HG03097 (cell line): Measurements from ENCODE around the gene CCDC6.

Source experiments
- ATAC-seq: cut with Tn5 transposase; IDR thresholded peaks from one replicate; pipeline ENCODE4 v1.9.1; 2021; ENCODE audit not compliant: unreplicated experiment, low FRiP score

CCDC6 gene

DNA sequence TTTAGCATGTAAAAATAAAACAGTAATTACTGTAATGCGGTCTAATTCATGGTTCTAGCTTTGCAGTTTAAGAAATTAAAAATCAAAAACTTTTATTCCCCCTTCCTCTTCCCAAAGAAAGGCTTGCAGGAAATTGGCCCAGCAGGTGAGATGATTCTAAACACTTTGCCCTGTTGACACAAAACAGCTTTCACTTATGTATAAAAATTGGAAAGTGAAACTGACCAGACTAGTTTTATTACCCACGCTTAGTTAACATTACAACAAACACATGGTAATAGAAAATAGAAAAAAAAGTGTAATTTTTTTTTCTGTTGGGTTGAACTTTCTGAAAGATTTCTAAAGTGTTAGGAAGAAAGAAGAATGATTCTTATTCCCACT, 1.2 kb upstream of the CCDC6 start:
- no peak for ATAC-seq

DNA sequence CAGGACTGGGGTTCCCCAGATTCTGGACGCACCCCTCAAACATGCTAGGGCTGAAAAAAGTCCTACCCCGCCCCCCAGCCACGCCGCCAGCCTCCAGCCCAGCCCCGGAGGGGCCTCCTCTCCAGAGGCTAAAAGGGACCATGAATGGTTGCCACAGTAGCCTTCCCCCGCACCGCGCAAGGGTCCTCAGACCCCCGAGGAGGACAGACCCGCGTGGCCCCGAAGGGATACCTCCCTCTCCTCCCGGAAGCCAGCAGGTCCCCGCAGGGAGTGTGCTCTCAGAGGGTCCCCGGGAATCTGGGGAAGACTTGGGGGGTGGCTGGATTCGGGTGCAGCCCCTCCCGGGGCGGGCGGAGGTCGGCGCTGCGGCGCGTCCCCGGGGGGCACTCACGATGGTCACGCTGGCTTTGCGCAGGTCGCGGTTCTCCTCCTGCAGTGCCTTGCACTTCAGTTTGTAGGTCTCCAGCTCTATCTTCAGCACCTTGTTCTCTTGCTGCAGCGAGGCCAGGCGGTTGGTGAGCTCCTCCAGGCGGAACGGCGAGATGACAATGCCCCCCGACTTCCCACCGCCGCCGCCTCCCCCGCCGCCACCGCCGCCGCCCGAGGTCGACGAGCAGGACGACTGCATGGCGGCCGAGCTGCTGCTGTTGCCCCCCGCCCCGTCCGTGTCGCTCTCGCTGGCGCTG, 482 bp downstream of the CCDC6 start:
- ATAC-seq: peak; percentile 0

DNA sequence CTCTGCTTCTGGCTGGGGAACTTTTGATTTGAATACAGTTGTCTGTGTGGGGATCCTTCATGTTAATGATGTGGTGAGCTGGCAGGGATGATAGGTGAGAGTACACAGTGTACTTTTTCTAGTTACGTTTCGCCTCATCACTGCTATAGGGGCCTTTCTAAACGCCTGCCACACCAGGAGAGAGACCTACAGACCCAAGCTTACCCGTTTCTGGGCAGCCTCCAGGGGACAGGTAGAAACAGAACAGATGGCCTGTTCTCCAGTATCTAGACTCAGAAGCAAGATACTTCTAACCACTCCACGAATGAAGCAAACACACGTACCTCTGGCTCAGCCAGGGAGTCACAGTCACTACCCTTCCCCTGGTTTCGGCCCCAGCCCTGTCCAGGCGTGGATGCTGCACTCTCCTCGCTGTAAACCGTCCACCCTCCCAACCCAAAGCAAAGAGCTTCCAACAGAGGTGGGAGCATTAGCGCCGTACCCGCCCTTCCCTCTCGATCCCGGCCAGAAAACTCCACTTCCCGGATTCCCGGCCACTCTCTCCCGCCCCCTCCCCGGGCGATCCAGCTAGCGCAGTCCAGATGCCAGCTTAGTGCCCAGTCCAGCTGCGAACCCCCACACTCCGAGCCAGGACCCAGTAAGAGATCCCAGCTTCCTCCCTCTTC, 1.2 kb downstream of the CCDC6 start:
- ATAC-seq: peak; percentile 32

DNA sequence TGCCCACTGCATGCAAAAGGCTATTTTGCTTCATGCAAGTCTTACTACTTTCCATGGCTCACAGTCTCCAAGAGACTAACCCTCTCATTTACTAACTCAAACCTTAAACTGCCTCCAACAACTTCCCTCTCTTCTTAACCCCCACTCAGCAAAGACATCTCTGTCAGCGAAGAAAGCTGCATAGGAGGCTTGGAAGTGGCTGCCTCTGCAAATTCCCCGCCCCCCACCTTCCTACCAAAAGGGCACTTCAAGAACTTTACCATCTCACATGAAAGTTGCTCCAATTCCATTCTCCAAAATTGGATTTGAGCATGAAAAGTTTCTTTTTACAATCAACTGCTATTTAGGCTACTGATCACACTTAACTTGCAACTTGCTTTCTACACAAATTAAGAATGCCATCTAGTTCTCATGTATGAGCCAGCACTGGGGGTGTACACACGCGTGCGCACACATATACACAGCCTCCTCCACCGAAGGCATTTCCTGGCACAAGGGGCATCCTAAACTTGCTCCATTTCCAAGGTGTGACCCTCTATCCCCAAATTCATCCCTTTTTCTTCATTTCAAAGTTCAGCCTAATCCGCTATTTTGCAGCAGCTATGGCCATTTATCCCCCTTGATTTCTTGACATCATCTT, 1.8 kb downstream of the CCDC6 start:
- no peak for ATAC-seq

DNA sequence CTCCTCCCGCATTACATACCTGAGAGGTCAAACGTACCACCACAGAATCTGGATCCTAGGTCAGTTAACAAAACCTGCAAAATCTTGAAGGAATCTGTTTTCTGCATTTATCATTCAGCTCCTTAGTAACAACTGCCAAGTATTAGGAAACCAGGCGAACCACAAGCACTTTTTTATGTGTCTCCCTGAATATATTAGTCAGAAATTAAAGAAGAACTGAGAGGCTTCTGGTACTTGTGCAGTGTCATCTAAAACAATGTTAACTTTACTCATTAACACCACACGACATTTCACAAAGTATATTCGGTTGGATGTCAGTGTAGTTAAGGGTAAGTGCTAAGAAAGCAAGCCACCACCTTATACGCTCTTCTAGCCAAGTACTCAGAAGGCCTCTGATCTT, 2.5 kb downstream of the CCDC6 start:
- ATAC-seq: no peak

DNA sequence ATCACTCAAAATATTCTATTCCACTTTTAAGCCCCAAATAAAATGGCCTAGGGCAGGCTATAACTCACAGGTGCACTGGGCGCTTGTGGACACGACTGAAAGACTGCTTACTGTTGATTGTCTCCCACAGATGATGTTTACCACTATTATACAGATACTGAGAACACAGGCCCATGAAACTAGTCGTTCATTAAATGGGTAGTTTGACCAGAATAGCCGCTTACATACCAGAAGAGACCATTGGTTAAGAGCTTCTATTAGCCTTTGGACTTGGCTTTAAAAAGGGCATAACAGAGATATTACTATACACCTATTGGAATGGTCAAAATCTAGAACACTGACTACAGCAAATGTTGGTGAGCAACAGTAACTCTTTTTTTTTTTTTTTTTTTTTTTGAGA, 4.3 kb downstream of the CCDC6 start:
- ATAC-seq: no peak

DNA sequence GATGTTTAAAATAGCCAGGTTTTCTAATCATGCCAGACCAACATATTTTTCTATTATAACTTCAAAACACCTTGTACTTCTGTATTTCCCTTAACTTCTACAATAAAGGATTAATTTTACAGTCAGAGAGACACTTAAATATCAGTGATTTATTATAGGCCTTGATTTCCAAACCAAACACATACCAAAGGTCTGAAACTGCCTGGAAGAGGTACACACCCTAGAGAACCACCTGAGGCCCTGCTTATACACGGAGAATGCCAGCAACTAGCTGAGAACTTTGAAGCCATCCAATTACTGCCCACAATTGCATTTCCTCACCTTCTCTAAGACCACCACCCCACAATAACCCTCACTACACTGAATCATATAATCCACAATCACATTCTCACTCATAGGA, 4.9 kb downstream of the CCDC6 start:
- ATAC-seq: no peak

DNA sequence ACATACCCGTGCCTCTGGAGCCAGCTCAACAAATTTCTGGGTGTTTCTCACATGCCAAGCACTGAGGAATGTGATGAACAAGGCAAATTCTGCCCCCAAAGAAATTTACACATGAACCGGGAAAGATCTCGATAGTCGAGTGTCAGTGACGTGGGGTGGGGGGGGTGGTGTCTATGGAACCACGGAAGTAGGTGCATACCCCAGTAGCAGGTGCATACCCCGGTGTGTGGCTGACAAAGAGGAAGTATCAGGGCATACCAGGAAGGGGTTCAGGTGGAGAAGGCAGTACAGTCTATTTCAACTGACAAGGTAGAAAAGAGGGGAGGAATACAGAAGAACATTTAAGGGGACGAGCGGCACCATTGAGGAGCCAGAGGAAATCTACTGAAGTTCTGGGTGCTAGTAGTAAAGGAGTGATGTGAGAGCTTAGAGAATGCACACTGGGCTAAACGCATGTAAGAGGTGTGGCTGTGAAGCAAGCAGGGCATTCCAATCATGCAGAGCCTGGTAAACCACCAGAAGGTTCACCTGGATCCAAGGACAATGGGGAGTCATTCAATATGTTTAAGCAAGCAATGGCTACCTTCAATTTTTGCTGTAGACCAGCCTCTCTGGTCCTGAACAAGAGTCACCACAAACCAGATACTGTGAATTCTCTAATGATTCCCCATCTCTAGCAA, 6.2 kb downstream of the CCDC6 start:
- ATAC-seq: no peak

DNA sequence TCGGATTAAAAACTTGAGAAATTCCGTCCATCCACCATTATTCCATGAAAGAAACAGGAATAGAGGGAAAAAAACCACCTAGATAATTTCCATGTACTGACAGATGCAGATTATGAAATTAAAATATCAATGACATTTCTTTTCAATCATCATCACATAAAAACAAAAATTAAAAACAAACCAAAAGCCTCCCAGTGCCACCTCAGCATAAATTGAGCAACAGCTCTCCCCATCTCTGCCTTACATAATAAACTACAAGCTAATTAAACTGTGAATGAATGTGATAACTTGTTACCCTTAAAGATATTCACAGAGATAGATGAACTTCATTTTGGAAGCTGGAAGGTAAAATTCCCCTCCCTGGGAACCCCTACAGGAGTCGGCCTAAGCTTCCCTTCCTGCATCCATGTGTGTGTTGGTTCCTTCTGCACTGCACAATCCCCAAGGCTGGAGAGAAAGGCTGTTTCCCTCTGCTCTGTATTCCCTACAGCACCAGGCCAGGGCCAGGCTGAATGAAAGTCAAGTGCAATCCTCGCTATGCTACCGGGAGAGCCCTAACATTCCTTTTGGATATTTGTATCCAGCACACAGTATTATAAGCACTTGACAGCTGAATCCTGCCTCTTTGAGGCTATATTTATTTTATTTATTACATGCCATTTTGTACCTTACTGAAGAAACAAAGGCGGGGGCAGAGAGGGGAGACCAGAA, 8.1 kb downstream of the CCDC6 start:
- ATAC-seq: no peak

DNA sequence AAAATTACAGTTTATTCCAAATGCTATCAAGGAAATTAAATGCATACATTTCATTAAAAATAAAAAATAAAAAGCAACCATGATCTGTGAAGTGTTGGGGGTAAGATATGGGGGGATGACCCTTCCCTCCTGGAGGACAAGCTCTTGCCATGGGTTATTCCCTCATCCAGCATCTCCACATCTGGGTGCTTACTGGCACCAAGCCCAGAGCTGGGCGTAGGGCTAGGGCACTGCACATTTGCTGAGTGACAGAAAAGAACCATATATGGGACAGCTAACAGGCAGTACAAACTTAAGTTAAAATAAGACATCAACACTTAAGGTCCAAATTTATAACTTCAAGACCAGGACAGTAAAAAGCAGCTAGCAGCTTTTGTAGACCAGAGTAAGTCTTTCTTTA, 10.2 kb downstream of the CCDC6 start:
- ATAC-seq: no peak

DNA sequence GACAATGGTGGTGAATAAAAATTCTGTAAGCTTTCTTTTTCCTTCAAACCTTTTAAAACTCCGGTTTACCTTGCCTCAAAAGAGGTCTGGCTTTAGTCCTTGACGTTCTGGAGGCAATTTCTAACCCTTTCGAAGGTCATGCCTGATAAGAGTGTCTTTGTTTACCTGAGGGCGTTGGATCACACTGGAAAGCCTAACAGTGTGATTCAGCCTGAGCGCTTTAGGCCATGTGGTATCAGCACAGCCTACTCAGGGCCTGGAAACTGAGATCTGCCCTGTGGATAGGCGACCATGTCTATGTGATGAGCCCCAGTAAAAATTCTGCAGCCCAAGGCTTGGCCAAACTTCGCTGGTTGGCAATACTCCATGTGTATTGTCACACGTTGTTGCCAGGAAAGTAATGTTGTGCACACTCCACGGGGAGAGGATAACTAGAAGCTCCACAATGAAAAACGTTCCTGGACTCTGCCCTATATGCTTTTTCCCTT, 10.7 kb downstream of the CCDC6 start:
- no peak for ATAC-seq

DNA sequence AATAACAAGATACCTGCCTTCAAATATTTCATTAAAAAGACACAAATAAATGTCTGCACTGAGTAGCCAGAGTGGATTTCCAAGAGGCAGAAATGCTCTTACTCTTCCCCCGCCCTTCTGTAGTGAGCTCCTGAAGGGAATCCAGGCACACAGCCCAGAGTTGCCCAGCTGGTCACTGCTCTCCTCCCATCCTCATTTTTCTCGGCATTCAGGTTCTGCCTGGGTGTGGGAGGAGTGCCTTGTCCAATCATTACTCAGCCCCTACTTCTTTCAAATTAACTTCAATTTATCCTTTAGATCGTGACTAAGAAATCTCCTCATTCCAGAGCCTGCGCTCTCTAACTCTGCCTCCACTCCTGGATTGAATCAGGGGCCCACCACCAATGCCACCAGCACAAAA, 12.2 kb downstream of the CCDC6 start:
- no peak for ATAC-seq

DNA sequence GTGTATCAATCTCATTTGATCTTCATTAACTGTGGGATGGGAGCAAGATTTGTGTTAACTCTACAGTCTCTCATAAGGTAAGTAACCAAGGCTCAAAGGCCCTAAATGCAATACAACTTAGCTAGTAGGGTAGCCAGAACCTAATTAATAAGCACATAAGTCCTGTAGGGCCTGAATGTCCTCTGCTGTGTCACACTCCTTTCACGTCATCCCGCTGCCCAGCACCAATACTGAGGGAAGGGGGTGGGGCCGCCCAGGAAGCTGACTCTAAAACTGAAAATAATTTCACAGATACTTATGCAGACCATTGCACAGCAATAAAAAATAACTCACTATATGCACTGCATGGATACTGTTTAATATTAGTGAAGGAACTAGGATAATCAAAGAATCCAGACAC, 13.7 kb downstream of the CCDC6 start:
- no peak for ATAC-seq

DNA sequence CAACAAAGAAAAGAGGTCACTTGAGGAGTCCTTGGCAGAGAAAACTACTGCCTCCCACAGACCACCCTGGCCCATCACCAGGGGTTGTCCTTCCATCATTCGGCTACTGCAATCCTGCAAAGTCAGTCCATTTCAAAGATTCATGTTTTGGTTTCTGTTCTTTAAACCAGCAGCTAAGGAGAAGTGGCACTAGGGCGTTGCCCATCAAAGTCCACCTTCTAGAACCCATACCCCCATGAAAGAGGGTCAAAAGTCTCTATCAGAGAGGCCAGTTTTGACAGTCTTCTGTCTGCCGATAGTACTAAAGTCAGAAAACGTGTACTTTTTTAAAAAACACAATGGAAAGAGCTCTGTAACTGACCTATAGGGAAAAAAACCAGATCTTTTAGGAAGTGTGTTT, 14.4 kb downstream of the CCDC6 start:
- no peak for ATAC-seq

DNA sequence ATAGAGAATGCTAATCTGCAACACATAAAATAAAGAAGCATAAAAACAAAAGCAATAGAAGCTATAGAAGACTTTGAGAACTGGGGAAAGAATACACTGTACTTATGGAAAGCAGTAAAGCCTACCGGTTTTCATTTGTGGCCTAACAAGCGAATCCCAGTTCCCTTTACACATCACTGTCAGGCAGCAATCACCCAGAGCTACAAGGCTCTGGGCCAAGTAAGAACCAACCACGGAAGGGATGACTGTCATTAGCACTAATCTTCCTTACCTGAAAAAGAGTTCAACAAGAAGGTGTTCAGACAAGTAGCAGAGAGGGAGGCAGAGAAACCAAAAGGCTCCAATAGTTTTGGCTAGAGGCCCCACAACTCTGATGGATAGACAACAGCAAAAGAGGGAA, 15.0 kb downstream of the CCDC6 start:
- ATAC-seq: no peak

DNA sequence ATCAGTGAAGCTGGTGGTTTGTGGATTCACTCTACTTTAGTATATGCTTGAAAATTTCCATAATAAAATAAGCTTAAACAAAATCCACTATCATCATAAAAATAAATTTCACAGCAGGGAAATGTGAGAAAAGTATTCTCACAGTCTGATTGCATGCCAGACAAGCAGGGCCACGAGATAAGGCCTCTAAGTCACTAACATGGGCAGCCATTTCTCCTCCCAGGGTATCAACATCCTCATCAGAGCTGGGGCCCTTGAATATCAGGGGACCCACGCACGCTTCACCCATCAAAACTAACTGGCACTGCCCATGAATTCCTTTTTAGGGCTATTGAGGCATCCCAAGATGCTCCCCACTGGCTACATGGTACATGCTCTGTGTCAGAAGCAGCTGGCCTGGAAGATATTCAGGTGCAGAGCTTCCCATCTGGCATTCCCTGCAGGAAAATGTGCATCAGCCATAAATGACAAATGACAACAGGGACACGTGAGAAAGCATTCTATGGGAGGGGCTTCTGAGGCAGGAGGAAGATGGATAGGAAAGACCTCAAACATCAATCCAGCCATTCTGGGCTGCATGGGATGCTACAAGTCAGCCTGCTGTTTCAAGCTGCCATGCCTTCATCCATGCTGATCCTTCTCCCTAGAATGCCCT, 17.4 kb downstream of the CCDC6 start:
- ATAC-seq: no peak

DNA sequence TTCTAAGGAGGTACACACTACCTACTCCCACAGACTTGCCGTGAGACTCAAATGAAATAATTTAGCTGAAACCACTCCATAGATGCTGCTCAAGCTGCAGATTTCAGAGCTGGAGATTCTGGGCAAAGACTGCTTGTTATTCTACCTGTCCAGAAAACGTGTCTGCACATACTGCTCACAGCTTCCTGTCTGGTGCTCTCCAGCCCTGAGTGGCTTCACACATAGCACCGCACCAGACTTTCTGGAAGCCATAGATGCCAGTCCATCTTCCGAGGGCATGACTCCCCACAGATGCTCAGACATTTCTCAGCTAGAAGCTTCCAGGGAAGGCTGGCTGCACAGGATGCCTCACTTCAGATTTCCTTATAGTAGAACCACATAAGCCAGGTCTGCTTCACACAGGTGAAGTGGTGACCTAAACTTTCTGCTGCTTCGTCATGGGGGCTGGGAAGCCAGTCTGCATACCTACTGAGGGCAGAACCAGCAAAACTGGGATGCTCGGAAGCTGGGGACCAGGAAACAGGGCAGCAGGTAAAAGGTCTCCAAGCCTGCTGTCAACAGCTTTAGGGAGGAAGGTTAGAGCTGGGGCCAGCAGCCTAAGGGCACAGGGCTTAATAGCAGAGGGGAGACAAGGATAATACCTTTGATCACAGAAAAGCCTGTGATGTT, 18.2 kb downstream of the CCDC6 start:
- no peak for ATAC-seq

DNA sequence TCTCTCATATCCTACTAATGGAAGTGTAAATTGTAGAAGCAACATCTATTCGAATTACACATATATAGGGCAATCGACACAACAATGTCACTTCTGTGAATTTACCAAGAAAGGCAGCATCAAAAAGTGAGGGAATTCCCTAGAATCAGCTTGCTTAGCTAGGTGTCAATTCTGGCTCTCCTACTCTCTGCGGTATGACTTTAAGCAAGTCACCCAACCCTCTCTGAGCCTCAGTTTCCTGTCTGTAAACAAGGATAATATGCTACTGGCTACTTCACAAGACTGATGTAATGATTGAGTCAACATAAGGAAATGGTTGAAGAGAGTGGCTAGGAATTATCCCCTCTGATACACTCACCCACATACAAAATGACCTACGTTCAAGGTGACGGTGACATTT, 19.4 kb downstream of the CCDC6 start:
- ATAC-seq: no peak

DNA sequence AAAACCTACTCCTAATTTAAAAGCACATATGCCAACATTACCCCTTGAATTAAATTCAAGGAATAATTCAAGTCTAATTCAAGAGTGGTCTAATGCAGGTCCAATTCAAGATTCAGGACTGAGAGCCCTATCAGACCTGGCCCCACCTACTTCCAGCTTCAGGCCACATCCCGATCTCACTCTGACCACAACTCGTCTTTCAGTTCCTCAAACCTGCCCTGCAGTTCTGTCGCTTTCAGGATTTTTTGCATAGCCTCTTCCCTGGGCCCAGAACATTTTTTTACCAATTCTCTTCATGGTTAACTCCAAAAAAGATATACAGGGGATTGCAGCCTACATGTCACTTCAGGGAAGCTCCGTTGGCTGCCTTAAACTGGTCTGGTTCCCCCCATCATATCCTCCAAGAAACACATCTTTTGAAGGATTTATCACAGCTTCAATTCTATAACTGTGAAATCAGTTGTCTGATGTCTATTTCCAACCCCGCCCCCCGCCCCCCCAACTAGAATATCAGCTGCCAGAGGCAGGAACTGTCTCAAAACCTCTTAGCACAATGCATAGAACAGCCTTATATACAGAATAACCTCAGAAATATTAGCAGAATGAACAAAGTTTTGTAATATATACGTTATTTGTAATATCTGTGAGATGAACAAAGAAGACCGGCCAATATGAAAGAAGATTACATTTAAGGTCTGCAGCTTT, 20.8 kb downstream of the CCDC6 start:
- peak; percentile 84 for ATAC-seq
